Body of pancreas (tissue), 4 donors: ENCODE results near the gene RASAL1. TPM values are rescaled to one million over a fixed set of nuclear protein-coding genes. Genes with fewer than 3 reads are reported as not detected.

Source experiments
- ATAC-seq: fragments of 150-250 bp; one replicate; pipeline ENCODE4 v1.9.1; 2016
- DNase-seq, 4 donors: peaks; one replicate each; pipeline ENCODE4 v3.0.0-alpha.2; 2019
- H3K27ac ChIP-seq, 4 donors: fragments of 200-600 bp; sonication (generic); 1 replicate in 3 of 4; 2 replicates in 1 of 4; pipeline versions ENCODE4 v1.5.1 to v1.6.1; 2016 to 2019; ENCODE audit warnings: mild to moderate bottlenecking in 1 of 4, mixed read lengths in 1 of 4, moderate library complexity in 1 of 4
- H3K27me3 ChIP-seq, 2 donors: fragments of 200-600 bp; sonication (generic); one replicate each; pipeline ENCODE4 v1.6.0; 2016; ENCODE audit warnings: mild to moderate bottlenecking in 1 of 2
- H3K36me3 ChIP-seq, 2 donors: fragments of 200-600 bp; sonication (generic); replicated peaks in 1 of 2; 2 replicates each; pipeline ENCODE4 v1.5.1; 2016; ENCODE audit warnings: low read depth in 2 of 2; ENCODE audit not compliant: insufficient read depth in 1 of 2
- H3K4me1 ChIP-seq: fragments of 200-600 bp; sonication (generic); one replicate; pipeline ENCODE4 v1.6.0; 2016
- H3K4me3 ChIP-seq, 2 donors: fragments of 200-600 bp; sonication (generic); 1 replicate in 1 of 2; 2 replicates in 1 of 2; pipeline ENCODE4 v1.5.1; 2016 to 2019
- H3K9me3 ChIP-seq, 3 donors: fragments of 200-600 bp; sonication (generic); 1 replicate in 2 of 3; 2 replicates in 1 of 3; pipeline ENCODE4 v1.5.1; 2016
- POLR2A ChIP-seq, 3 donors: fragments of 450-650 bp; IDR thresholded peaks; one replicate each; pipeline ENCODE4 v1.6.1; 2016; ENCODE audit warnings: antibody characterized with exemption in 3 of 3, mild to moderate bottlenecking in 2 of 3
- WGBS, 2 donors: methylation state at CpG; one replicate each; pipeline ENCODE4 v1.1.5; 2017; 5-methylcytosine and 5-hydroxymethylcytosine counted together
- intact Hi-C: fragments of 100-400 bp; cut with DNase I; formaldehyde crosslinking; loops from one replicate; pipeline ENCODE4 v1.15.1; 2023
- total RNA-seq, 2 donors: library from RNA; depleted of rRNA; stranded (reverse); fragments of >200 nt; gene quantifications; one replicate each; pipeline ENCODE4 v1.1.0, GENCODE V29; 2016
- TF ChIP-seq, protein P1 (sequence below), 7 experiments: fragments of 450-650 bp in 4 of 7; fragments of 200-600 bp in 3 of 7; sonication (generic) in 3 of 7; IDR thresholded peaks; one replicate each; pipeline ENCODE4 v1.5.1; 2016 to 2019; ENCODE audit warnings: antibody characterized with exemption in 7 of 7

Gene RASAL1
- total RNA-seq, 2 donors from 2014 or later, result 0.66 to 2.1 TPM

GRCh38 chr12:113067987-113068935, 67.3 kb downstream of the RASAL1 start:
- no peak for DNase-seq
- H3K4me3 ChIP-seq, result no peak overlapping the region
- 86 to 90% methylated on average over 10 of the region's 10 CpGs for WGBS, 2 donors
- H3K9me3 ChIP-seq, result no peaks in the 10 kb centered on the region
- no peak for TF ChIP-seq POLR2A (IDR thresholded peaks at IDR 0.05)
- TF ChIP-seq, protein P1, sequence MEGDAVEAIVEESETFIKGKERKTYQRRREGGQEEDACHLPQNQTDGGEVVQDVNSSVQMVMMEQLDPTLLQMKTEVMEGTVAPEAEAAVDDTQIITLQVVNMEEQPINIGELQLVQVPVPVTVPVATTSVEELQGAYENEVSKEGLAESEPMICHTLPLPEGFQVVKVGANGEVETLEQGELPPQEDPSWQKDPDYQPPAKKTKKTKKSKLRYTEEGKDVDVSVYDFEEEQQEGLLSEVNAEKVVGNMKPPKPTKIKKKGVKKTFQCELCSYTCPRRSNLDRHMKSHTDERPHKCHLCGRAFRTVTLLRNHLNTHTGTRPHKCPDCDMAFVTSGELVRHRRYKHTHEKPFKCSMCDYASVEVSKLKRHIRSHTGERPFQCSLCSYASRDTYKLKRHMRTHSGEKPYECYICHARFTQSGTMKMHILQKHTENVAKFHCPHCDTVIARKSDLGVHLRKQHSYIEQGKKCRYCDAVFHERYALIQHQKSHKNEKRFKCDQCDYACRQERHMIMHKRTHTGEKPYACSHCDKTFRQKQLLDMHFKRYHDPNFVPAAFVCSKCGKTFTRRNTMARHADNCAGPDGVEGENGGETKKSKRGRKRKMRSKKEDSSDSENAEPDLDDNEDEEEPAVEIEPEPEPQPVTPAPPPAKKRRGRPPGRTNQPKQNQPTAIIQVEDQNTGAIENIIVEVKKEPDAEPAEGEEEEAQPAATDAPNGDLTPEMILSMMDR (IDR thresholded peaks at IDR 0.05), result no peak
- H3K27ac ChIP-seq, result no peak overlapping the region
- no peak for ATAC-seq
- H3K36me3 ChIP-seq, result no peaks in the 10 kb centered on the region
- intact Hi-C loops, result no loop called here
- H3K27me3 ChIP-seq, result no peaks in the 10 kb centered on the region
- H3K4me1 ChIP-seq, result peaks cover 25% of the 10 kb centered on the region

DNA sequence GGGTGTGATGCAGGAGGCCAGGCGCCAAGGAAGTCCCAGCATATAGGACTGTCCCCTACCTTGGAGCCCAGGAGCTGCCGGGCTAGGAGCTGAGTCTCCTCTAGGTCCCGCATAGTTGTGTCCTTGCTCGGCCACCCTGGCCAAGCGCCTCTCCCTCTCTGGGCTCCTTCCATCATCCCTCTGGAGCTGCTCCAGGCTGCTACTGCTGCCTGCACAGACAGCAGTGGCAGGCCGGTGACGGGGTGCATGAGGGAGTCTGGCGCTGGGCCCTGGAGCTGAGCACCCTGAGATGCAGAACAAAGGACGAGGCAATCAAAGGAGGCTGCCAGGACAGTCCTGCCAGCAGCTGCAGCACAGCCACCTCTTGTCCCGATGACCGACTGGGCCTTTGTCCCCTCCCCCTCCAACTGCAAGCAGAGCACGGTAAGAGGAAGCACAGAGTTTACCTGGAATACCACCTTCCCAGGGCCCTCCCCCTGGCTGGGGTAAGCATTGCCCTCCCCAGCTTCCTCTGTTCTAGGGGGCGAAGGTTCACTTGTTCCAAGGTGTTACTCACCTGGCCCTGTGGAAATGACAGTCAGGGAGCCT, 68.7 kb downstream of the RASAL1 start:
- Histone ChIP-seq H3K9me3 (no peaks in the 10 kb centered on the region), H3K36me3 (no peaks in the 10 kb centered on the region), H3K4me3 (no peak overlapping the region), H3K27ac (peak overlapping the region in 3 of 4 donors; percentile 8 to 52 (median 12)), H3K27me3 (no peaks in the 10 kb centered on the region), H3K4me1 (peaks cover 20% of the 10 kb centered on the region)
- peak in 3 of 4 donors; percentile 35 to 42 (median 36) for DNase-seq
- 58 to 73% methylated on average over 7 to 13 of the region's 13 CpGs for WGBS, 2 donors
- TF ChIP-seq, protein P1 (IDR thresholded peaks at IDR 0.05), result no peak
- TF ChIP-seq POLR2A (IDR thresholded peaks at IDR 0.05), result no peak
- intact Hi-C loops, result no loop called here
- ATAC-seq, result peak; percentile 12

GRCh38 chr12:113065126-113066007, 70.2 kb downstream of the RASAL1 start:
- H3K27me3 ChIP-seq, result no peaks in the 10 kb centered on the region
- no peaks in the 10 kb centered on the region for H3K36me3 ChIP-seq
- TF ChIP-seq POLR2A (IDR thresholded peaks at IDR 0.05), result no peak
- TF ChIP-seq, protein P1 (IDR thresholded peaks at IDR 0.05), result no peak
- intact Hi-C loops, result no loop called here
- no peaks in the 10 kb centered on the region for H3K9me3 ChIP-seq
- no peak overlapping the region for H3K4me3 ChIP-seq
- WGBS, 2 donors, result 46 to 62% methylated on average over 24 to 29 of the region's 31 CpGs
- peaks cover 7% of the 10 kb centered on the region for H3K4me1 ChIP-seq
- DNase-seq, result peak in 1 of 4 donors; percentile 31
- ATAC-seq, result no peak
- H3K27ac ChIP-seq, result no peak overlapping the region

GRCh38 chr12:113064395-113065125, 71.0 kb downstream of the RASAL1 start:
- no peak overlapping the region for H3K4me3 ChIP-seq
- peaks cover 7% of the 10 kb centered on the region for H3K4me1 ChIP-seq
- H3K36me3 ChIP-seq, result no peaks in the 10 kb centered on the region
- no peak for DNase-seq
- WGBS, 2 donors, result 56 to 59% methylated on average over 5 of the region's 5 CpGs
- intact Hi-C loops, result no loop called here
- H3K27me3 ChIP-seq, result no peaks in the 10 kb centered on the region
- no peak overlapping the region for H3K27ac ChIP-seq
- H3K9me3 ChIP-seq, result no peaks in the 10 kb centered on the region
- TF ChIP-seq, protein P1 (IDR thresholded peaks at IDR 0.05), result no peak
- TF ChIP-seq POLR2A (IDR thresholded peaks at IDR 0.05), result no peak
- no peak for ATAC-seq
